ENCODE results near the gene CCSER1.

Gene CCSER1

DNA sequence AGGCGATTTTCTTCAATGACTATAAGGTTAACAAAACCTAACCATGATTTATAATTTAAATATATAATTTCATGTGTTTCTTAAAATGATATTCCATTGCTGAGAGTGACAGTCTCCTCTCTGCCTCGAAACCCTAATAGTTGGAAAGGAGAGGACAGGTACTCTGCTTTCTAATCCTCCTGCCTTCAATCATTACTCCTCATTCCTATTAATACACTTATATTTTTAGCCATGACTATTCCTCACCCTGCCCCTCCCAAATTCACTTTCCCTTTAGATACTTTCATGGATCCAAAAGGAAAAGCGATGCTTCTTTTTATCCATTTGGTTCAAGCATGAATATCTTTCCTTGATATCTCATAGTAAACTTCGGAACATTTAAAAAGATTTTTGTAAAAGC, 418.2 kb downstream of the CCSER1 start:
- DNase-seq (ENCODE audit: low read depth, low spot score), result no peak

DNA sequence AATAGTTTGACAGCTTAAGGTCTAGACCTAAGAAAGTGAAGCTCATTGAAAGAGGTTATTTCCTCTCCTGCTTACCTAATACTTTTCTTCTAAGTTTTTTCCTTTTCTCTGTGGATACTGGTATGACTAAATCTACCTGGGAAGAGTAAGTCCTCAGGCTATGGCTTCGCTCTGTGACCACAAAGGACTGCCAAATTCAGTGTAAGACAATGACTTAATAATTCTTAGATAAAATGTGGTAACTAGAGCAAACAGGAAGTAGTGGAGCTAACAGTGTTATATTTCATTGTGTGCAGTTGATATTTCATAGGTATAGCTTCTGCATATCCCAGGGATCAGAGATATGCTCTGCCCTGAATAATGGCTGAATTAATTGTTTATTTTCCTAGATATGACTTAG, 418.9 kb downstream of the CCSER1 start:
- DNase-seq (ENCODE audit: low read depth, low spot score), result no peak

DNA sequence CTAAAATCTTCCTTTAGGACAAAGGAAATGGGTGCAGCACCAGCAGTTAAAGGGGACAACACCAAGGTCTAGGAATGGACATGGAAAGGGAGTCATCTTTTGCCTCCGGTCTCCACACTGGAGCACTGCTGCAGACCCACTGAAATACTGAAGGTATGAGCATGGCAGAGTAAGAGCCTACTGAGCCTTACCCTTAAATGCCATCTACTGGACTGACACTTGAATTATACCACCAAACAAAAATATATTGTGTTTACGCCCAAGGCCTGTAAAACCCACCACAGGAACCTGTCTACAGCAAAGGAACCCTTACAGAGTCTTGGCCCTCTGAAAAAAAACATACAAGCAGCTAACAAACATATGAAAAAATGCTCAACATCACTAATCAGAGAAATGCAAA, 443.4 kb downstream of the CCSER1 start:
- no peak for DNase-seq (ENCODE audit: low read depth, low spot score)

DNA sequence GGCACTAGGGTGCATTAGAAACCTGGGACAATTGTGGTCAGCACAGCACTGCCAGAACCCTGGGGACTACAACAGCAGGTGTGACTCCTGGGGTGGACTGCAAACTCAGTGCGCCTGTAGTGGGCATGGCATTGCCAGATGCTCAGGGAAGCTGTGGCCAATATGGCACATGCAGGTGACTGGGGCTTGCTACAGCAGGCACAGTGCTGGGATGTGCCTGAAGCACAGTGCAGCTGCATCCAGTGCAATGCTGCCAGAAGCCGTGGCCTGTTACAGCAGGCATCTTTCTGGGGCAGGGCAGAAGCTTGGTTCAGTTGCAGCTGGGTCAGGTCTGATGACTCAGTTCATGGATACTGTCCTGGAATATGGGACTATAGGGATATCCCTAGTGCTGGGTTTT, 445.8 kb downstream of the CCSER1 start:
- no peak for DNase-seq (ENCODE audit: low read depth, low spot score)

DNA sequence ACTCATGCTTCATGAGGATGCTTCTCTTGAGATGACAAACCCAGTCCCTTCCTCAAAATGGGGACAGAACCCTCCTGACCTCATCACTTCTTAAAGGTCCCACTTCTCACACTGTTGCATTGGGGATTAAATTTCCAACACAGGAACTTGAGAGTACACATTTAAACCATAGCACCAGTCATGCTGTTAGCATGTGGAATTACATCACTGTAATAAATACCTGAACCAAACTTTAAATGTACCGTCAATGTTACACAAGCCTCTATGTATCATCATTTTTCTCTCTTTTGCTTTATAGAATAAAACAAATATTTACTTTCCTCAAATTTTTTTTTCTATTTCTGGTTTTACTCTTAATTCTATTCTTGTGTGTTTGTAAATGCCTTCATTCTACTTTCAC, 448.2 kb downstream of the CCSER1 start:
- no peak for DNase-seq (ENCODE audit: low read depth, low spot score)

GRCh38 chr4:90580326-90580725, 453.1 kb downstream of the CCSER1 start:
- DNase-seq (ENCODE audit: low read depth, low spot score), result peak; percentile 5

GRCh38 chr4:90582087-90582486, 454.9 kb downstream of the CCSER1 start:
- DNase-seq (ENCODE audit: low read depth, low spot score), result no peak

GRCh38 chr4:90584051-90584450, 456.9 kb downstream of the CCSER1 start:
- DNase-seq (ENCODE audit: low read depth, low spot score), result no peak

- no peak for DNase-seq (ENCODE audit: low read depth, low spot score)
Observed at GRCh38 chr4:90585961-90586360, 458.8 kb downstream of the CCSER1 start.

GRCh38 chr4:90586799-90587198, 459.6 kb downstream of the CCSER1 start:
- DNase-seq (ENCODE audit: low read depth, low spot score), result no peak

DNA sequence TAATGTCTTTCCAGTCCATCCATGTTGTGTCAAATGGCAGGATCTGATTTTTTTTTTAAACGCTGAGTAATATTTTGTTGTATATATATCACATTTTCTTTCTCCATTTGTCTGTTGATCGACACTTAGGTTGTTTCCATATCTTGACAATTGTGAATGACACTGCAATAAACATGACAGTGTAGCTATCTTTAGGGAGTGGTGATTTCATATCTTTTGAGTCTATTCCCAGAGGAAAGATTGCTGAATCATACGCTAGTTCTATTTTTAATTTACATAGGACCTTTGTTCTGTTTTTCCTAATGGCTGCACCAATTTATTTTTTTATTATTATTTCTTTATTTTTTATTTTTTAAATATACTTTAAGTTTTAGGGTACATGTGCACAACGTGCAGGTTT, 470.7 kb downstream of the CCSER1 start:
- DNase-seq (ENCODE audit: low read depth, low spot score), result no peak

- DNase-seq (ENCODE audit: low read depth, low spot score), result no peak
Observed at GRCh38 chr4:90598741-90599140, 471.5 kb downstream of the CCSER1 start.

GRCh38 chr4:90602726-90603125, 475.5 kb downstream of the CCSER1 start:
- no peak for DNase-seq (ENCODE audit: low read depth, low spot score)

GRCh38 chr4:90603540-90603939, 476.3 kb downstream of the CCSER1 start:
- no peak for DNase-seq (ENCODE audit: low read depth, low spot score)

DNA sequence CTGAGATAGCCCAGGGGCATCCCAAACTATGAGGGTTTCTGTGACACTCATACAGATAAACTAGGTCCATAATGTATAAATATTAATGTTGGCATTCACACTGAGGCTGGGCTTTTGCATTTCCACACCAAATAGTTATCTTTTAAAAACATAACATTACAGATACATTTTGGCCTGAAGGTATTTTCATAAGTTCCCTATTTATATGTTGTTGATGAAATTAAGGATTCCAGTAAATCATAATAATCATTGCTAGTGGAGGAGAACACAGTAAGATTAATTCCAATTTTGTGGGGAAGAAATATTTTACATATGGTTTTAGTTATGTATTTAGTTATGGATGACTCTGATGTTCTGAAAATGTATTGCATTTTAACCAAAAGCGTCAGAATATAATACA, 479.6 kb downstream of the CCSER1 start:
- DNase-seq (ENCODE audit: low read depth, low spot score), result no peak

- DNase-seq (ENCODE audit: low read depth, low spot score), result no peak
Observed at GRCh38 chr4:90614371-90614770, 487.2 kb downstream of the CCSER1 start.

GRCh38 chr4:90621080-90621479, 493.9 kb downstream of the CCSER1 start:
- no peak for DNase-seq (ENCODE audit: low read depth, low spot score)

DNA sequence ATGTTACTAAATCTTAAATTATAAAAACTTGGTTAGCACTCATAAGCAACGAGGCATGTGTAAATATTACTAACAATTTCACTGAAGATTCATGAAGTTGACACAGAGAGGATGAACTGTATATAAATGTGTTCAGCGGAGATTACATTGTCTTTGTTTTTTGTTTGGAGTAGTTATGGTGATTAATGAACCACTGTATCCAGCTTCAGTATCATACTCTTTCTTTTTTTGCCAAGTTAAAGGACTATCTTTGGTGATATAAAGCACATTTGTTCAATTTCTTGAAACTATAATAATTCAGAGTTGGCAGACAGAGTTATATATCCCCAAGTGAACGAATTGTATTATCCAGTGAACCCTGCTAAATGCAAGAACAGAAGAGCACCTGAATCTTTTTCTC, 497.6 kb downstream of the CCSER1 start:
- no peak for DNase-seq (ENCODE audit: low read depth, low spot score)

- DNase-seq (ENCODE audit: low read depth, low spot score), result no peak
Observed at GRCh38 chr4:90641861-90642599, 514.8 kb downstream of the CCSER1 start.

DNA sequence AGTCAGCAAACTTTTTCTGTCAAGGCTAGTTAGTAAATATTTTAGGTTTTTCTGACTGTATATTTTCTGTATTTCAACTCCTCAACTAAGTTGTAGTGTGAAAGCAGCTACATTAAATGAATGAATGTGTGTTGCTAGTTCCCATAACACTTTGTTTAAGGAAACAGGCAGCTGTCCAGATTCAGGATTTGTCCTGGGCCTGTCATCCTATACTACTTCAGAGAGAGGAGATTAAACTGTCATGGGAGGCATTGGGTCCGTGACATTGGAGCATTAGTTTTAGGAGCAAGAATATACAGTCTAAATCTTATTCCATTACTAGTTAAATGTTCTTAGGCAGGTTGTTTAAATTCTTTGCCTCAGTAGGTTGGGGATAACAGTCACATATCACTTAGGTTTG, 516.0 kb downstream of the CCSER1 start:
- DNase-seq (ENCODE audit: low read depth, low spot score), result no peak

- no peak for DNase-seq (ENCODE audit: low read depth, low spot score)
Observed at GRCh38 chr4:90648311-90648710, 521.1 kb downstream of the CCSER1 start.

- DNase-seq (ENCODE audit: low read depth, low spot score), result no peak
Observed at GRCh38 chr4:90648791-90649190, 521.6 kb downstream of the CCSER1 start.

- DNase-seq (ENCODE audit: low read depth, low spot score), result no peak
Observed at GRCh38 chr4:90660672-90661071, 533.5 kb downstream of the CCSER1 start.

GRCh38 chr4:90670183-90670582, 543.0 kb downstream of the CCSER1 start:
- no peak for DNase-seq (ENCODE audit: low read depth, low spot score)

Data from iPS DF 19.7 (cell line).